ENCODE measurements around the gene GOLIM4. TPM values are rescaled to one million over a fixed set of nuclear protein-coding genes. Genes with fewer than 3 reads are reported as not detected.

GOLIM4 gene
- polyA plus RNA-seq, 1 experiment = 35.1 TPM

DNA sequence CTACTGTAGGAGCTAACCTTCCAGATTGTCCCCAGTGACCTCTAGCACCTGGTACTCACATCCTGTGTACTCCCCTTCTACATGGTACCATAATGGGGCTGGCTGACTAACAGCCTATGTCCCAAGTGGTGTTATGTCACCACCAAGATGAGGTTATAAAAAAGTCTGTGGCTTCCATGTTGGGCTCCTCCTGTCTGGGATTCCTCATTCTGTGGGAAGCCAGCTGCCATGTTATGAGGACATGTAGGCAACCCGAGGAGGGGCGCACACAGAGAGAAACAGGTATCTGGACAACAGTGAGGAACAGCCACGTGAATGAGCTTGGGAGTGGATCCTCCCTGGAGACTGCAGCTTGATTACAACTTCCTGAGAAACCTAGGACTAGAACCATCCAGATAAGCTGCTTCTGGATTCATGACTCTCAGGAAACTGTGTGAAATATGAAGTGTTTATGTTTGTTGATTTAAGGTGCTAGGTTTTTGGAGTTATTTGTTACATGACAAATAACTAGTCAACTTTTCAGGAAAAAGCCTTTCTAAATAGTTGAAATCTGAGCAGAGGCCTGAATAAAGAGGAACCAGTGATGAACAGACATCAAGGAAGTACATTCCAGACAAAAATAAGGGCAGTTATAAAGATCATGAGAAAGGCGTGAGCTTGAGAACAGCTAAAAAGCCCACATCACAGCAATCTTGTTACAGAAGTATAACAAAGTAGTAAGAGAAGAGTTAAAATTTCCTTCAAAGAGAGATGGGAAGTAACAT, 21.7 kb downstream of the GOLIM4 start:
- POLR2A ChIA-PET = no interaction called here
- H3K27me3 ChIP-seq (ENCODE audit: control insufficient read depth, insufficient read depth, low read length) = no peaks in the 10 kb centered on the region
- H3K36me3 ChIP-seq (ENCODE audit: control insufficient read depth, insufficient read depth, low read length) = no peaks in the 10 kb centered on the region
- TF ChIP-seq, protein P1, sequence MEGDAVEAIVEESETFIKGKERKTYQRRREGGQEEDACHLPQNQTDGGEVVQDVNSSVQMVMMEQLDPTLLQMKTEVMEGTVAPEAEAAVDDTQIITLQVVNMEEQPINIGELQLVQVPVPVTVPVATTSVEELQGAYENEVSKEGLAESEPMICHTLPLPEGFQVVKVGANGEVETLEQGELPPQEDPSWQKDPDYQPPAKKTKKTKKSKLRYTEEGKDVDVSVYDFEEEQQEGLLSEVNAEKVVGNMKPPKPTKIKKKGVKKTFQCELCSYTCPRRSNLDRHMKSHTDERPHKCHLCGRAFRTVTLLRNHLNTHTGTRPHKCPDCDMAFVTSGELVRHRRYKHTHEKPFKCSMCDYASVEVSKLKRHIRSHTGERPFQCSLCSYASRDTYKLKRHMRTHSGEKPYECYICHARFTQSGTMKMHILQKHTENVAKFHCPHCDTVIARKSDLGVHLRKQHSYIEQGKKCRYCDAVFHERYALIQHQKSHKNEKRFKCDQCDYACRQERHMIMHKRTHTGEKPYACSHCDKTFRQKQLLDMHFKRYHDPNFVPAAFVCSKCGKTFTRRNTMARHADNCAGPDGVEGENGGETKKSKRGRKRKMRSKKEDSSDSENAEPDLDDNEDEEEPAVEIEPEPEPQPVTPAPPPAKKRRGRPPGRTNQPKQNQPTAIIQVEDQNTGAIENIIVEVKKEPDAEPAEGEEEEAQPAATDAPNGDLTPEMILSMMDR (IDR thresholded peaks at IDR 0.05; ENCODE audit: insufficient read depth, low read depth, low read length) = no peak
- CTCF ChIA-PET = interaction anchor here (1.0 to 1.2 kb wide), 3 partner anchors 10 to 21 kb away, joined by 3 read pairs; no protein-coding TSS in a partner anchor
- no peak for DNase-seq (ENCODE audit: low read depth)
- no peak overlapping the region for H3K4me3 ChIP-seq (ENCODE audit: low read depth, low read length)

DNA sequence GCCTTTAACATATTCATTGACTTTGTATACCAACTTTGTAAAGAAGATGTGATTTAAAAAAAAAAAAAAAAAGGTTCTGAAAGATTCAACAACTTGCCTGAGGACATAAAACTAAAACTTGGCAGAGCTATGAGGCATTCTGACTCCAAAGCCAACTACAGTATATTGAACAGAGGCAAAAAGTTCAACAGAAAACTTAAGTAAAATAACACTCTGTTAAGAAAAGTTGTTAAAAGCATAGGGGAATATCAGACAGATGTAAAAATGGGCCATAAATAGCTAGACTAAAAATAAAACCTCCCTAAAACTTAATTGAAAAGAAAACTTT, 23.4 kb downstream of the GOLIM4 start:
- POLR2A ChIA-PET = no interaction called here
- H3K27me3 ChIP-seq (ENCODE audit: control insufficient read depth, insufficient read depth, low read length) = no peaks in the 10 kb centered on the region
- no peak overlapping the region for H3K4me3 ChIP-seq (ENCODE audit: low read depth, low read length)
- H3K36me3 ChIP-seq (ENCODE audit: control insufficient read depth, insufficient read depth, low read length) = no peaks in the 10 kb centered on the region
- peak; percentile 16 for DNase-seq (ENCODE audit: low read depth)
- CTCF ChIA-PET = interaction anchor here (0.7 kb wide), 1 partner anchor 9 kb away, joined by 3 read pairs; no protein-coding TSS in a partner anchor
- TF ChIP-seq, protein P1 (IDR thresholded peaks at IDR 0.05; ENCODE audit: insufficient read depth, low read depth, low read length) = no peak

DNA sequence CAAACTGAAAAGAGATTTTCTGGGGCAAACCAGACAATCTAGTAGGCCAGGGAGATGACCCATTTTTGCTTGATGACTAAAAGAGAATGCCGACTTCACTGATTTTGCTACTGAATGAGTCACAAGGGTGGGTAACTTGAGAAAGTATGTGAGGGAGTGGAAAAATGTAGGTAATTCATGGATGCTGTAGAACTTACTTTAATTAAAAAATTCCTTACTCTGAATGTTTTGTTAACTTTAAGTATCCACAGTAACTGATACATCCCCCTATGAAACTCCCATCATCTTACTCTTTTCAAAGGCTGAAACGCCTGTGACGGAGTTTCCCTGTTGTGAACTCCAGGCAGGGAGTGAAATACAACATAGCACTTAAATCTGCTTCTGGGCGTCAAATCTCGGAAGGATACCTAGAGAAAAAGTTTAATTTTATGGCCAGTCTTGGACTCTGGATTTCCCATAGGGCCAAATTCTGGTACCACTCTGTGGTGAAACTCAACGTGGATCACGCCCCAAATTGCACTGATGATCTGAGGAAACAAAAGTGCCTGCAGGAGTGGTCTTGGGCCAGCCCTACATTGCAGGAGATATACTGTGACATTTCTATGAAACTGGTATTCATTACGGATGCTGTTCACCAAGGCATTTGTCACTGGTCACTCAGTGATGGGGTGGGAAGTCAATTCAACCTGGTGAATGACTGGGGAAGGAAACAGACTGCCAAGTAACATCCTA, 24.0 kb downstream of the GOLIM4 start:
- POLR2A ChIA-PET = no interaction called here
- H3K4me3 ChIP-seq (ENCODE audit: low read depth, low read length) = no peak overlapping the region
- H3K36me3 ChIP-seq (ENCODE audit: control insufficient read depth, insufficient read depth, low read length) = no peaks in the 10 kb centered on the region
- H3K27me3 ChIP-seq (ENCODE audit: control insufficient read depth, insufficient read depth, low read length) = no peaks in the 10 kb centered on the region
- peak; percentile 88 for DNase-seq (ENCODE audit: low read depth)
- CTCF ChIA-PET = interaction anchor here (0.7 kb wide), 1 partner anchor 9 kb away, joined by 3 read pairs; no protein-coding TSS in a partner anchor
- TF ChIP-seq, protein P1 (IDR thresholded peaks at IDR 0.05; ENCODE audit: insufficient read depth, low read depth, low read length) = no peak

DNA sequence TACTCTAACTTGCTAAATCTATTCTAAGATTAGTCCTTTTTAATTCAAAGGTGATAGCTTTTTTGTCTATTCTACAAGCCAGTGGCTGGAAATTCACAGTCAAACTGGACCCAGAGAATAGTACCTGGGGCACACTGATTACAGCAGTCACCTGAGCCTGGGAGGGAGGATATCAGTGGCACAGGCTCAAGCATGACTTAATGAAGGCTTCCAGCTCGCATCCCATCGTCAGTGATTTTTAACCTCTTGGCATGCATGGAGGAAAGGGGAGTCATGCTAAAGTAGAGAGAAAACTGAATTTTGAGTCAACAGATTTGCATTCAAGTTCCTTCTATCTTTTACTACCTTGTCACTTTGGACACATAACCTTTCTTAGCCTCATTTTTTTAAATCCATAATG, 24.8 kb downstream of the GOLIM4 start:
- CTCF ChIA-PET = interaction anchor here (0.6 to 0.9 kb wide), 3 partner anchors 16 to 95 kb away, joined by 3 read pairs; no protein-coding TSS in a partner anchor
- POLR2A ChIA-PET = no interaction called here

DNA sequence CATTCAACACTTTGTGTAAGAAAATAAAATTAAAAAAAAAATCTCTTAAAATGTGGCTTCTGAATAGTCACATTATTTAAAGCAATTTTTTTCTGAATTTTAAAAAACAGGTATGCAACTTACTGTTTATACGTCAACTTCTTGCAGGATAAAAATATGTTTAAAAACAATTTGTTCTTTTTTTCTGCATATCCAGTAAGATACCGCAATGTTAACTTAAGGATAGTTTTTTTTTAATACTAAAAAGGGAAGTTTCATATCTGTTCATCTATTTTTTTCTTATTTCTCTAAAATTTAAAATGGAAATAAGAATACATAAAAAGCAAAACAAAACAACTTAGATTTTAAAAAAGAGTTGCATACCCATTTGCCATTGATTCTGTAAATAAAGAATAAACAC, 27.4 kb downstream of the GOLIM4 start:
- ChIA-PET POLR2A (no interaction called here), CTCF (no interaction called here)
- H3K27me3 ChIP-seq (ENCODE audit: control insufficient read depth, insufficient read depth, low read length) = no peaks in the 10 kb centered on the region
- no peak for DNase-seq (ENCODE audit: low read depth)
- H3K4me3 ChIP-seq (ENCODE audit: low read depth, low read length) = no peak overlapping the region
- H3K36me3 ChIP-seq (ENCODE audit: control insufficient read depth, insufficient read depth, low read length) = no peaks in the 10 kb centered on the region
- TF ChIP-seq, protein P1 (IDR thresholded peaks at IDR 0.05; ENCODE audit: insufficient read depth, low read depth, low read length) = no peak

More for the DNA sequence above, 24.8 kb downstream of the GOLIM4 start:
- no peak for DNase-seq (ENCODE audit: low read depth)
- Histone ChIP-seq H3K27me3 (ENCODE audit: control insufficient read depth, insufficient read depth, low read length) (no peaks in the 10 kb centered on the region), H3K36me3 (ENCODE audit: control insufficient read depth, insufficient read depth, low read length) (no peaks in the 10 kb centered on the region), H3K4me3 (ENCODE audit: low read depth, low read length) (no peak overlapping the region)
- TF ChIP-seq, protein P1 (IDR thresholded peaks at IDR 0.05; ENCODE audit: insufficient read depth, low read depth, low read length) = no peak

Data from BJ (cell line).